Measurements from ENCODE around the gene EGR1.
"Not testable (repeated sequence)": the region's sequence is repeated elsewhere in the genome, so short reads cannot be mapped to it uniquely, and the experiment has no call there.

The EGR1 gene

GRCh38 chr5:138470322-138471051 is 5.2 kb downstream of the EGR1 start:
- DNase-seq: no peak

GRCh38 chr5:138471052-138471361 is 5.7 kb downstream of the EGR1 start:
- no peak for DNase-seq

GRCh38 chr5:138472353-138472752 is 7.1 kb downstream of the EGR1 start:
- no peak for DNase-seq

GRCh38 chr5:138473151-138473550 is 7.9 kb downstream of the EGR1 start:
- DNase-seq: not testable (repeated sequence)

- no peak for DNase-seq
These were observed 11.6 kb downstream of the EGR1 start for GRCh38 chr5:138476918-138477317.

- no peak for DNase-seq
These were observed 17.4 kb downstream of the EGR1 start for GRCh38 chr5:138482638-138483037.

GRCh38 chr5:138488481-138488945 is 23.2 kb downstream of the EGR1 start:
- DNase-seq: no peak

- no peak for DNase-seq
These were observed 24.4 kb downstream of the EGR1 start for GRCh38 chr5:138489683-138490061.

- DNase-seq: no peak
These were observed 25.5 kb downstream of the EGR1 start for GRCh38 chr5:138490648-138491283.

- no peak for DNase-seq
These were observed 26.0 kb downstream of the EGR1 start for GRCh38 chr5:138491284-138491648.

GRCh38 chr5:138491669-138492559 is 26.6 kb downstream of the EGR1 start:
- DNase-seq: peak; percentile 77

- no peak for DNase-seq
These were observed 27.3 kb downstream of the EGR1 start for GRCh38 chr5:138492560-138493045.

- no peak for DNase-seq
These were observed 30.1 kb downstream of the EGR1 start for GRCh38 chr5:138495351-138495750.

GRCh38 chr5:138498376-138498775 is 33.1 kb downstream of the EGR1 start:
- no peak for DNase-seq

- no peak for DNase-seq
These were observed 36.8 kb downstream of the EGR1 start for GRCh38 chr5:138502121-138502520.

- no peak for DNase-seq
These were observed 37.2 kb downstream of the EGR1 start for GRCh38 chr5:138502521-138502920.

- DNase-seq: no peak
These were observed 38.4 kb downstream of the EGR1 start for GRCh38 chr5:138503487-138504270.

- DNase-seq: no peak
These were observed 39.5 kb downstream of the EGR1 start for GRCh38 chr5:138504799-138505198.

GRCh38 chr5:138506370-138507306 is 41.4 kb downstream of the EGR1 start:
- no peak for DNase-seq

- peak; percentile 20 for DNase-seq
These were observed 42.2 kb downstream of the EGR1 start for GRCh38 chr5:138507485-138507884.

GRCh38 chr5:138508958-138509357 is 43.7 kb downstream of the EGR1 start:
- no peak for DNase-seq

- no peak for DNase-seq
These were observed 48.7 kb downstream of the EGR1 start for GRCh38 chr5:138514021-138514420.

Measured in SIG-M5 (cell line).